ENCODE measurements around the gene ARPC4.
"Not testable (repeated sequence)": the region's sequence is repeated elsewhere in the genome, so short reads cannot be mapped to it uniquely, and the experiment has no call there.

ARPC4 gene

DNA sequence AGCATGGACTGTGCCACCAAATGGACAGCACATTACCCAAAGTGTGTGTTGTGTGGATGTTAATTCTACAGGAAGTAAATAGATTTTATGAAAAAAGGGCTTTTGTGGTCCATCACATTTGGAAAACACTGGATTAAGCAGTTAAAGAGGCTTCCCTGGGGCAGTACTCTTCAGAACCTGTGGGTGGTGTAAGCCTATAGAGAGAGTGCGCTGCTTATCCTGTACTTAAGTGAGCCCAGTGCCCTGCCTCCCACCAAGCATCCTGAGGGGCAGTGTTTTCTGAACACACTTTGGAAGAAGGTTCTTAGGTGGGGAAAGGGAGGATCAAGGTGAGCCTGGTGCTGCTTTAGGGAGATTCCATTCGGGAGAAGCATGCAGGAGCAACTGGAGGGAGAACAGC is 28.1 kb downstream of the ARPC4 start:
- peak; percentile 33 for DNase-seq (ENCODE audit: low read depth)

- no peak for DNase-seq (ENCODE audit: low read depth)
These were observed 32.7 kb downstream of the ARPC4 start for GRCh38 chr3:9825451-9826040.

DNA sequence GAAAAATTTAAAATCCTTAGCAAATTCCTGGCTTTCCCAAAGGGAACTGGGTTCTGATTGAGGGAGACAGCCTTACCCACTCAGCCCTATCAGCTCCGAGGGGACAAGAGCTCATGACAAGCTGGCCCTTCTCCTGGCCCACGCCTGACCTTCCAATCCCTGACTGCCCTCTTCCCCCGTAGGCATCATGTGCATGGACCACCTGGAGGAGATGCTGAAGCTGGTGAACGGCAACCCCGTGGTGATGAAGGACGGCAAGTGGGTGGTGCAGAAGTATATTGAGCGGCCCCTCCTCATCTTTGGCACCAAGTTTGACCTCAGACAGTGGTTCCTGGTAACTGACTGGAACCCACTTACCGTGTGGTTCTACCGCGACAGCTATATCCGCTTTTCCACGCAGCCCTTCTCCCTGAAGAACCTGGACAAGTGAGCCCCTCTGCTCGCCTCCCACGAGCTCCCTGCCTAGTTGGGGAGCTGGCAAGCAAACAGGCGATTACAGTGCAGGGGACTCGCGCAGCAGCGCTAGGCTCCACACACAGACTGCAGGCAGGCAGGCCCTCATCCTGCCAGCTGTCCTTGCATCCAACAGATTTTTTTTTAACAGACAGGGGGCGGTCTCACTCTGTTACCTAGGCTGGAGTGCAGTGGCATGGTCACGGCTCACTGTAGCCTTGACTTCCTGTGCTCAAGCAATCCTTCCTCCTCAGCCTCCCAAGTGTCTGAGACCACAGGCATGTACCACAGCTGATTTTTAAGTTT is 34.1 kb downstream of the ARPC4 start:
- peak; percentile 27 for DNase-seq (ENCODE audit: low read depth)

- no peak for DNase-seq (ENCODE audit: low read depth)
These were observed 36.2 kb downstream of the ARPC4 start for GRCh38 chr3:9828801-9829755.

- DNase-seq (ENCODE audit: low read depth): no peak
These were observed 38.4 kb downstream of the ARPC4 start for GRCh38 chr3:9831253-9831652.

DNA sequence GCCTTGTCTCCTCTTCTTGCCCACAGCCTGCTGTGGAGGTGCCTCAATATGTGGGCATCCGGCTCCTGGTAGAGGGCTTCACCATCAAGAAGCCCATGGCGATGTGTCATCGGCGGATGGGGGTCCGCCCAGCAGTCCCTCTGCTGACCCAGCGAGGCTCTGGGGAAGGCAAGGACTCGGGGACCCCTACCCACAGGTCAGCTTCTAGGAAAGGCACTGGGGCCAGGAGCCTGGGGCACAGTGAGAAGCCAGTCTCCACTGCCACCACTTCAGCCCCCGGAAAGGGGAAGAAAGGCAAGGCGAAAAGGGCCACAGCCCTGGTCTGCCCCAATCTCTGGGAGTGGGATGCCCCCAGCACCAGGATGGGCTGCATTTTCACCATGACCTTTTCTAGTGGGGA is 40.2 kb downstream of the ARPC4 start:
- DNase-seq (ENCODE audit: low read depth): no peak

DNA sequence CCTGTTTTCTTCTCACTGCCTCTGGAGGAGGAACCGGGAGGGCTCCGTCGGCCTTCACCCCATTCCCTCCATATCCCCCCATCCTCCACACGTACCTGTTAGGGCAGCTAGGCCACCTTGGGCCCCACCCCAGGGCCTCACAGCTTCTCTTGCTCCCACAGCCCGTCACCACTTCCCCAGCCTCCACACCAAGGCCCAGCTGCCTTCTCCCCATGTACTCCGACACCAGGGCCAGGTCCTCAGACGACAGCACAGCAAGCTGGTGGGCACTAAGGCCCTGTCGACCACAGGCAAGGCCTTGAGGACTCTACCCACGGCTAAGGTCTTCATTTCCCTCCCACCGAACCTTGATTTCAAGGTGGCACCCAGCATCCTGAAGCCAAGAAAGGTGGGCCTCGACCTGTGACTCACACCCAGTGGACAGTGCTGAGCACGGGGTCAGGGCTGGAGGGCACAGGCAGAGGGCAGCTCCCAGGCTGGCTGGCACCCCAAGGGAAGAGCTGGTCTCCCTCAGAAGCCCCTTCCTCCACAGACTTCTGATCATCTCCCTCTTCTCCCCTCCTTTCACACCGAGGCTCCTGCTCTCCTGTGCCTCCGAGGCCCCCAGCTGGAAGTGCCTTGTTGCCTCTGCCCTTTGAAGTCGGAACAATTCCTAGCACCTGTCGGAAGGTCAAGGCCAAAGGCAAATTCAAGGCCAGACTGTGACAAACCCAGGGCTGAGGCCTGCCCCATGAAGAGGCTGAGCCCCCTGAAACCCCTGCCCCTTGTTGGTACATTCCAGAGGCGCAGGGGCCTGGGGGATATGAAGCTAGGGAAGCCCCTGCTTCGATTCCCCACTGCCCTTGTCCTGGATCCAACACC is 41.9 kb downstream of the ARPC4 start:
- no peak for DNase-seq (ENCODE audit: low read depth)

GRCh38 chr3:9837701-9838582 is 45.1 kb downstream of the ARPC4 start:
- no peak for DNase-seq (ENCODE audit: low read depth)

GRCh38 chr3:9838856-9839255 is 46.0 kb downstream of the ARPC4 start:
- DNase-seq (ENCODE audit: low read depth): no peak

DNA sequence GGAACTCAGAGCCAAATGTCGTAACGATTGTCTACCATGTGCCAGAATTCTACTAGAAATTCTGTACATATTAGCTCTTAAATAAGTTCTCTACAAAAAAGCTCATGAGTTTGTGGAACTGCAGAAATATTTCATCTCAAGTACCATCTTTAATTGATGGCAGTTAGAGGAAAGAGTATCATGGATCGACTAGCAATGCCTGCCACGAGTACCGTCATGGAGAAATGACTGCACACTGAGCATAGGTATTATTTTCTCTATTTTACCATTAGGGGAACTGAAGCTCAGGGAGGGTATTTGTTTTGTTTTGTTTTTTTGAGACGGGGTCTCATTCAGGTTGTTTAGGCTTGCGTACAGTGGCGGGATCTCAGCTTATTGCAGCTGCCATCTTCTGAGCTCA is 48.1 kb downstream of the ARPC4 start:
- DNase-seq (ENCODE audit: low read depth): no peak

- DNase-seq (ENCODE audit: low read depth): peak; percentile 88
These were observed 51.0 kb downstream of the ARPC4 start, which contains the start of gene RPUSD3 for GRCh38 chr3:9843715-9844438. Gene RPUSD3 (minus strand): TSS chr3:9844008. CDS start chr3:9843990, 18 bp downstream.

DNA sequence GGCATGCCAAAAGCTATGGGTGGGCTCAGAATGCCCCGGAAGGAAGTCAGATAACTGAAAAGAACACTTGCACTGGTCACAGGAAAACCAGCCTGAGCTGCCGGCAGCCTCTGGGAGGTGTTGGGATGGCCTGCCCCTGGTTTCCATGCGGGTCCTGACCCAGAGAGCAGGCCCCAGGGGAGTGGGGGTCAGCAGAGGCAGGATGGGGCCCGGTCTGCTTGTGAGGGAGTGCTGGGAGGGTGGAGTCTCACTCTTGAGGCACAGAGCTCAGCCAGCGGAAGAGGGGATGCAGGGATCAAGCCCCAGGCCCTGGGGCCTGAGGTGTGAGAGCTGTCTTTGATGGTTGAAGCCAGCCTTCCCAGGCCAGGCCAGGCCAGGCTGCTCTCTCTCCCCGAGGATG is 53.3 kb downstream of the ARPC4 start:
- DNase-seq (ENCODE audit: low read depth): no peak

DNA sequence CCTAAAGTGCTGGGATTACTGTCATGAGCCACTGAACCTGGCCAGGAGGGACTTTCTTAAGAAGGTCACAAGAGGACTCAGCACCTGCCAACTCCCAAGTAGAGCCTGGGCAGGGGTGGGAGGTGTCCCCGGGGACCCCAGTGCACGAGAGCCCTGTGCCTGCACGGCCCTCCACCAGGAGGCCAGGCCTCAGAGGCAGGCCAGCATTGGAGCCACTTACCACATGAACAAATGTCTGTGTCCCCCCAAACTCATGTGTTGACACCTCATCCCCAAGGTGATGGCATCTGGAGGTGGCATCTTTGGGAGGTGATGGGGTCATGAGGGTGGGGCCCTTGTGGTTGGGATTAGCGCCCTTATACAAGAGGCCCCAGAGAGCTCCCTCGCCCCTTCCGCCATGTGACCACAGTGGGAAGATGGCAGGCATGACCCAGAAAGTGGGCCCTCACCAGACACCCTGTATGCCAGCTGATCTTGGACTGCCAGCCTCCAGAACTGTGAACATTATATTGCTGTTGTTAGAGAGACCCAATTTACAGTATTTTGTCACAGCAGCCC is 54.1 kb downstream of the ARPC4 start:
- no peak for DNase-seq (ENCODE audit: low read depth)

- DNase-seq (ENCODE audit: low read depth): not testable (repeated sequence)
These were observed 55.0 kb downstream of the ARPC4 start for GRCh38 chr3:9847870-9848269.

DNA sequence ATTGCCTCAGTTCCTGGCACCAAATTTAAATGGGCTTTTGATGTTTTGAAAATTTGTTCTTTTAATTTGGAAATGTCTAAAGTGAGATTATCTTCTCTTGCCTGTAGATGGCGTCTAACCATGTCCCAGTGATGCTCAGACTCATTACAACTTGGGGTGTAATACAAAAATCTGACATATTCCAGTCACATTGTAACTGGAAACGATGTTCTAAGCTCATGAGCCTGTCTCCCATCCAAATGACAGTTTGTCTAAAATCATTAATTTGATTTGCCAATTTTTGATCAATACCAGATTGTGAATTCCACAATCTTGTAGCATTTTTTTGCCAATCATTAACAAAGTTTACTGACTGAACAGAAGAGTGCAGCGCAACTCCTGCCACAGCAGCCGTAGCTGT is 56.0 kb downstream of the ARPC4 start:
- DNase-seq (ENCODE audit: low read depth): peak; percentile 37

- not testable (repeated sequence) for DNase-seq (ENCODE audit: low read depth)
These were observed 58.5 kb downstream of the ARPC4 start for GRCh38 chr3:9851383-9851782.

GRCh38 chr3:9851926-9852325 is 59.0 kb downstream of the ARPC4 start:
- not testable (repeated sequence) for DNase-seq (ENCODE audit: low read depth)

GRCh38 chr3:9852528-9852927 is 59.6 kb downstream of the ARPC4 start:
- DNase-seq (ENCODE audit: low read depth): no peak

GRCh38 chr3:9854291-9854940 is 61.5 kb downstream of the ARPC4 start:
- DNase-seq (ENCODE audit: low read depth): not testable (repeated sequence)

All from amniotic epithelial cell (primary cell).